Keratinocyte (primary cell): Measurements from ENCODE around the gene DAB1. TPM values are rescaled to one million over a fixed set of nuclear protein-coding genes. Genes with fewer than 3 reads are reported as not detected.
A peak's percentile ranks its signal among the peaks of the same experiment; 100 is the strongest.

Source experiments
- DNase-seq: peaks from one replicate; pipeline ENCODE4 v3.0.0-alpha.2; 2011; ENCODE audit warnings: low read depth, missing footprints, low spot score
- FAIRE-seq: peaks from 2 replicates; lab custom pipeline; 2011; peaks lifted over from hg19 to GRCh38; lab: Jason Lieb, UNC
- H2AFZ ChIP-seq: 2 replicates; pipeline ENCODE4 v1.6.0; 2012; ENCODE audit warnings: low read length, control low read depth, inconsistent platforms; ENCODE audit not compliant: control insufficient read depth
- H3K27ac ChIP-seq: 2 replicates; pipeline ENCODE4 v1.5.1; 2011; ENCODE audit warnings: low read length; ENCODE audit not compliant: control insufficient read depth, insufficient read depth
- H3K27me3 ChIP-seq: 3 replicates; pipeline ENCODE4 v1.6.0; 2011; ENCODE audit warnings: low read length; ENCODE audit not compliant: control insufficient read depth, insufficient read depth; ENCODE audit errors: extremely low read depth
- H3K36me3 ChIP-seq, 2 experiments: 2 replicates in 1 of 2; 3 replicates in 1 of 2; pipeline ENCODE4 v1.5.1; 2011; ENCODE audit warnings: low read length in 2 of 2, mild to moderate bottlenecking in 1 of 2; ENCODE audit not compliant: control insufficient read depth in 2 of 2, insufficient read depth in 2 of 2; ENCODE audit errors: extremely low read depth in 1 of 2
- H3K4me1 ChIP-seq: 3 replicates; pipeline ENCODE4 v1.5.1; 2011; ENCODE audit warnings: low read length; ENCODE audit not compliant: control insufficient read depth, insufficient read depth; ENCODE audit errors: extremely low read depth
- H3K4me2 ChIP-seq: 3 replicates; pipeline ENCODE4 v1.6.0; 2011; ENCODE audit warnings: low read depth, low read length; ENCODE audit not compliant: control insufficient read depth, insufficient read depth; ENCODE audit errors: extremely low read depth
- H3K4me3 ChIP-seq, 3 experiments: fragments of 200-600 bp in 1 of 3; sonication (generic) in 1 of 3; 2 replicates in 2 of 3; 3 replicates in 1 of 3; pipeline ENCODE4 v1.5.1; 2011 to 2016; ENCODE audit warnings: low read length in 3 of 3, mild to moderate bottlenecking in 3 of 3, control low read depth in 2 of 3, inconsistent platforms in 1 of 3, low read depth in 1 of 3, mixed read lengths in 1 of 3, mixed run types in 1 of 3, moderate library complexity in 1 of 3; ENCODE audit not compliant: control insufficient read depth in 2 of 3, insufficient read depth in 2 of 3; ENCODE audit errors: extremely low read depth in 1 of 3
- H3K79me2 ChIP-seq: 2 replicates; pipeline ENCODE4 v1.6.0; 2012; ENCODE audit warnings: low read length; ENCODE audit not compliant: control insufficient read depth, insufficient read depth
- H3K9ac ChIP-seq: 3 replicates; pipeline ENCODE4 v1.6.0; 2011; ENCODE audit warnings: low read length; ENCODE audit not compliant: control insufficient read depth, insufficient read depth; ENCODE audit errors: extremely low read depth
- H3K9me1 ChIP-seq: 3 replicates; pipeline ENCODE4 v1.6.0; 2011; ENCODE audit warnings: low read length; ENCODE audit not compliant: control insufficient read depth, insufficient read depth; ENCODE audit errors: extremely low read depth
- H3K9me3 ChIP-seq: 2 replicates; pipeline ENCODE4 v1.5.1; 2012; ENCODE audit warnings: low read depth, low read length; ENCODE audit not compliant: control insufficient read depth
- H4K20me1 ChIP-seq: 3 replicates; pipeline ENCODE4 v1.6.0; 2011; ENCODE audit warnings: low read length; ENCODE audit not compliant: control insufficient read depth, insufficient read depth; ENCODE audit errors: extremely low read depth
- CTCF ChIP-seq, 3 experiments: IDR thresholded peaks in 1 of 3; conservative IDR thresholded peaks in 1 of 3; optimal IDR thresholded peaks in 1 of 3; 2 replicates in 2 of 3; 3 replicates in 1 of 3; pipeline versions ENCODE3 to v1.5.1; 2011; ENCODE audit warnings: low read length in 3 of 3, mild to moderate bottlenecking in 3 of 3, moderate library complexity in 2 of 3, control low read depth in 1 of 3, inconsistent platforms in 1 of 3; ENCODE audit not compliant: insufficient read depth in 2 of 3; ENCODE audit errors: extremely low read depth in 1 of 3
- EZH2 ChIP-seq: IDR thresholded peaks from one replicate; pipeline ENCODE4 v1.6.1; 2012; ENCODE audit warnings: inconsistent platforms, mild to moderate bottlenecking, low read length, moderate library complexity
- dilution Hi-C: fragments of 300-500 bp; cut with MboI; formaldehyde crosslinking; loops from one replicate; pipeline ENCODE4 v1.7.0; 2020; ENCODE audit warnings: low sequenced_read_pairs; ENCODE audit not compliant: extremely low pct_ligation_motif_present
- polyA plus RNA-seq, 5 experiments: library from polyadenylated mRNA; depleted of rRNA in 3 of 5; stranded (reverse) in 3 of 5; stranded (forward) in 1 of 5; unstranded in 1 of 5; fragments of >200 nt; gene quantifications; 1 replicate in 1 of 5; 2 replicates in 3 of 5; 3 replicates in 1 of 5; pipeline versions ENCODE4 v1.2.1 to v1.2.3, GENCODE V29; 2011 to 2012; ENCODE audit warnings: missing spikeins in 2 of 5, low read depth in 1 of 5, low replicate concordance in 1 of 5

DAB1 gene
- polyA plus RNA-seq, 1 donor (not counting 4 experiments of a cell fraction or from before 2014, with no cell fraction given) = 0.01 TPM

GRCh38 chr1:57307392-57308170 lies 116.3 kb downstream of the DAB1 start:
- H3K9ac ChIP-seq = no peak overlapping the region
- DNase-seq (peak; percentile 7), FAIRE-seq (no peak)
- no peaks in the 10 kb centered on the region for H3K9me1 ChIP-seq
- no peaks in the 10 kb centered on the region for H3K9me3 ChIP-seq
- no peaks in the 10 kb centered on the region for H3K36me3 ChIP-seq
- H2AFZ ChIP-seq = no peak overlapping the region
- H3K79me2 ChIP-seq = no peaks in the 10 kb centered on the region
- dilution Hi-C loops = no loop called here
- H3K27me3 ChIP-seq = no peaks in the 10 kb centered on the region
- no peak overlapping the region for H3K4me2 ChIP-seq
- TF ChIP-seq CTCF (optimal IDR thresholded peaks at IDR 0.05 in 1 of 3, IDR thresholded peaks at IDR 0.05 in 1 of 3, conservative IDR thresholded peaks at IDR 0.05 in 1 of 3; ENCODE audit: extremely low read depth in 1 of 3, insufficient read depth in 2 of 3, low read length in 3 of 3) = no peak
- no peak for TF ChIP-seq EZH2
- no peaks in the 10 kb centered on the region for H4K20me1 ChIP-seq
- no peak overlapping the region for H3K4me3 ChIP-seq
- H3K27ac ChIP-seq = no peak overlapping the region
- H3K4me1 ChIP-seq = no peaks in the 10 kb centered on the region

GRCh38 chr1:57304591-57304990 lies 119.3 kb downstream of the DAB1 start:
- Histone ChIP-seq H4K20me1 (no peaks in the 10 kb centered on the region), H3K4me1 (no peaks in the 10 kb centered on the region), H3K36me3 (no peaks in the 10 kb centered on the region), H3K4me2 (no peak overlapping the region), H3K9me3 (no peaks in the 10 kb centered on the region), H3K27ac (no peak overlapping the region), H2AFZ (no peak overlapping the region), H3K4me3 (no peak overlapping the region), H3K9me1 (no peaks in the 10 kb centered on the region), H3K9ac (no peak overlapping the region), H3K27me3 (no peaks in the 10 kb centered on the region), H3K79me2 (no peaks in the 10 kb centered on the region)
- no peak for FAIRE-seq
- dilution Hi-C loops = no loop called here
- no peak for TF ChIP-seq CTCF (optimal IDR thresholded peaks at IDR 0.05 in 1 of 3, IDR thresholded peaks at IDR 0.05 in 1 of 3, conservative IDR thresholded peaks at IDR 0.05 in 1 of 3; ENCODE audit: extremely low read depth in 1 of 3, insufficient read depth in 2 of 3, low read length in 3 of 3)
- TF ChIP-seq EZH2 = no peak
- no peak for DNase-seq
